DOHH2 (cell line): ENCODE measurements around the gene PLEKHM3.

Source experiments
- EZH2phosphoT487 ChIP-seq: fragments of 200-600 bp; sonication (generic); IDR thresholded peaks from 2 replicates; pipeline ENCODE4 v1.6.1; 2017; ENCODE audit warnings: borderline replicate concordance, mild to moderate bottlenecking, antibody characterized with exemption, low read length, moderate library complexity, mixed read lengths
- TF ChIP-seq, protein P1 (sequence below): fragments of 200-600 bp; sonication (generic); IDR thresholded peaks from one replicate; pipeline ENCODE4 v1.5.1; 2014; ENCODE audit warnings: antibody characterized with exemption, mild to moderate bottlenecking, low read depth, low read length; ENCODE audit not compliant: poor library complexity, severe bottlenecking

DNA sequence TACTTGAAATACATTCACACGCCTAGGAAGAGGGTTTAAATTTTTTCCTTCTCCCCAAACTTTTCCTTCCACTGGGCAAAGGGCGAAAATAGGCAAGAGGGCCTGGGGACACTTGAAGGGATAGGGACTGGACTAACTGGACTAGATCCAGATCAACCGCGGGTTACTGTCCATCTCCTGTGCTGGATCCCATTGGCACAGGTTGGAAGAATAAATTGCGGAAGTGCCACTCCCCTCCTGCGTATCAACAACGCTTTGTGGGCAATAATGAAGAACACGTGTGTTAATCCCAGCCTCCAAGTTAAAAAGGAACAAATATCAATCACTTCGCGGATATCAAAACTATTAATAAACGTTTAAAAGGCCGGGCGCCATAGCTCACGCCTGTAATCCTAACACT, 253.9 kb downstream of the PLEKHM3 start:
- TF ChIP-seq, protein P1, sequence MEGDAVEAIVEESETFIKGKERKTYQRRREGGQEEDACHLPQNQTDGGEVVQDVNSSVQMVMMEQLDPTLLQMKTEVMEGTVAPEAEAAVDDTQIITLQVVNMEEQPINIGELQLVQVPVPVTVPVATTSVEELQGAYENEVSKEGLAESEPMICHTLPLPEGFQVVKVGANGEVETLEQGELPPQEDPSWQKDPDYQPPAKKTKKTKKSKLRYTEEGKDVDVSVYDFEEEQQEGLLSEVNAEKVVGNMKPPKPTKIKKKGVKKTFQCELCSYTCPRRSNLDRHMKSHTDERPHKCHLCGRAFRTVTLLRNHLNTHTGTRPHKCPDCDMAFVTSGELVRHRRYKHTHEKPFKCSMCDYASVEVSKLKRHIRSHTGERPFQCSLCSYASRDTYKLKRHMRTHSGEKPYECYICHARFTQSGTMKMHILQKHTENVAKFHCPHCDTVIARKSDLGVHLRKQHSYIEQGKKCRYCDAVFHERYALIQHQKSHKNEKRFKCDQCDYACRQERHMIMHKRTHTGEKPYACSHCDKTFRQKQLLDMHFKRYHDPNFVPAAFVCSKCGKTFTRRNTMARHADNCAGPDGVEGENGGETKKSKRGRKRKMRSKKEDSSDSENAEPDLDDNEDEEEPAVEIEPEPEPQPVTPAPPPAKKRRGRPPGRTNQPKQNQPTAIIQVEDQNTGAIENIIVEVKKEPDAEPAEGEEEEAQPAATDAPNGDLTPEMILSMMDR, result no peak
- TF ChIP-seq EZH2phosphoT487, result no peak
